GM18873 (cell line): ENCODE measurements around the gene TNNT2.

Source experiments
- ATAC-seq: cut with Tn5 transposase; IDR thresholded peaks from one replicate; pipeline ENCODE4 v1.9.1; 2021; ENCODE audit warnings: mild to moderate bottlenecking, moderate library complexity, moderate number of reproducible peaks; ENCODE audit not compliant: unreplicated experiment, low FRiP score

Gene TNNT2

GRCh38 chr1:201336711-201337450 is 40.6 kb downstream of the TNNT2 start:
- no peak for ATAC-seq

- ATAC-seq, result no peak
Measured at GRCh38 chr1:201335901-201336300, 41.6 kb downstream of the TNNT2 start.

- no peak for ATAC-seq
Measured at GRCh38 chr1:201335174-201335870, 42.2 kb downstream of the TNNT2 start.

- no peak for ATAC-seq
Measured at GRCh38 chr1:201334325-201335173, 42.9 kb downstream of the TNNT2 start.

GRCh38 chr1:201332616-201333335 is 44.7 kb downstream of the TNNT2 start:
- ATAC-seq, result no peak

- no peak for ATAC-seq
Measured at GRCh38 chr1:201332021-201332420, 45.5 kb downstream of the TNNT2 start.

- ATAC-seq, result no peak
Measured at GRCh38 chr1:201331166-201331565, 46.3 kb downstream of the TNNT2 start.

- ATAC-seq, result no peak
Measured at GRCh38 chr1:201330541-201330940, 46.9 kb downstream of the TNNT2 start.

GRCh38 chr1:201329801-201330200 is 47.7 kb downstream of the TNNT2 start:
- ATAC-seq, result no peak

- no peak for ATAC-seq
Measured at GRCh38 chr1:201329286-201329685, 48.2 kb downstream of the TNNT2 start.

GRCh38 chr1:201328576-201328975 is 48.9 kb downstream of the TNNT2 start:
- ATAC-seq, result no peak

GRCh38 chr1:201327687-201328240 is 49.7 kb downstream of the TNNT2 start:
- no peak for ATAC-seq

GRCh38 chr1:201326710-201327109 is 50.8 kb downstream of the TNNT2 start:
- ATAC-seq, result no peak

GRCh38 chr1:201325678-201326060 is 51.8 kb downstream of the TNNT2 start:
- ATAC-seq, result no peak

- no peak for ATAC-seq
Measured at GRCh38 chr1:201324821-201325677, 52.4 kb downstream of the TNNT2 start.

GRCh38 chr1:201324306-201324705 is 53.2 kb downstream of the TNNT2 start:
- ATAC-seq, result no peak

- no peak for ATAC-seq
Measured at GRCh38 chr1:201322653-201323510, 54.6 kb downstream of the TNNT2 start.

- no peak for ATAC-seq
Measured at GRCh38 chr1:201321826-201322390, 55.6 kb downstream of the TNNT2 start.
